Islet precursor cell (in vitro differentiated cells): ENCODE data around the gene CERK.
"Not testable (repeated sequence)": the region's sequence is repeated elsewhere in the genome, so short reads cannot be mapped to it uniquely, and the experiment has no call there.

ENCODE experiments used
- DNase-seq: peaks from one replicate; pipeline ENCODE4 v3.0.0-alpha.2; 2018

The CERK gene, protein sequence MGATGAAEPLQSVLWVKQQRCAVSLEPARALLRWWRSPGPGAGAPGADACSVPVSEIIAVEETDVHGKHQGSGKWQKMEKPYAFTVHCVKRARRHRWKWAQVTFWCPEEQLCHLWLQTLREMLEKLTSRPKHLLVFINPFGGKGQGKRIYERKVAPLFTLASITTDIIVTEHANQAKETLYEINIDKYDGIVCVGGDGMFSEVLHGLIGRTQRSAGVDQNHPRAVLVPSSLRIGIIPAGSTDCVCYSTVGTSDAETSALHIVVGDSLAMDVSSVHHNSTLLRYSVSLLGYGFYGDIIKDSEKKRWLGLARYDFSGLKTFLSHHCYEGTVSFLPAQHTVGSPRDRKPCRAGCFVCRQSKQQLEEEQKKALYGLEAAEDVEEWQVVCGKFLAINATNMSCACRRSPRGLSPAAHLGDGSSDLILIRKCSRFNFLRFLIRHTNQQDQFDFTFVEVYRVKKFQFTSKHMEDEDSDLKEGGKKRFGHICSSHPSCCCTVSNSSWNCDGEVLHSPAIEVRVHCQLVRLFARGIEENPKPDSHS

DNA sequence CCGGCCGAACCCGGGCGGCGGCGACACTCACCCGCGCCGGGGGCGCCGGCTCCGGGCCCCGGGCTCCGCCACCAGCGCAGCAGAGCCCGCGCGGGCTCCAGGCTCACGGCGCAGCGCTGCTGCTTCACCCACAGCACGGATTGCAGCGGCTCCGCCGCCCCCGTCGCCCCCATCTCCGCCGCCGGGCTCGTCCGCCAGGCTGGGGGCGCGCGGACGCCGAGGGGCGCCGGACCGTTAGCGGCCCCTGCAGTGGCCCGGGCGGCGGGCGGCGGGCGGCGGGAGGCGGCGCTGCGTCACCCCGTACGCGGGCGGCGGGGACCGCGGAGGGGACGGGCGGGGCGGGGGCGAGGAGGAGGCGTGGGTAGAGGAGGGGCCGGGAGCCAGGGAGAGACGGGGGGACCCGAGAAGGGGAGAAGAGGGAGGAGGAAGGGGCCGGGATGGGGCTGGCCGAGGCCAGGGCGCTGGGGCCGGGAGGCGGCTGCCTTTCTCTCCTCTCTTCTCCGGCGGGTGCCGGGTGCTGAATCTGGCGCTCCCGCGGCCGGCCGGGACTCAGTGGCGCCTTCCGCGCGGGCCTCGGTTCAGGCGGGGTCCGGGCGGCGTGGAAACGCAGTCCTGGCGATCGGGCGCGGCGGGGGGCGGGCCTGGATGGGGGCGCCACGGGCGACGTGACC lies at the start of gene CERK:
TSS of gene CERK (minus strand) at position 277 of the 671 bp plus-strand sequence. CDS start at position 173, 104 bp downstream.
- DNase-seq: peak; percentile 85

DNA sequence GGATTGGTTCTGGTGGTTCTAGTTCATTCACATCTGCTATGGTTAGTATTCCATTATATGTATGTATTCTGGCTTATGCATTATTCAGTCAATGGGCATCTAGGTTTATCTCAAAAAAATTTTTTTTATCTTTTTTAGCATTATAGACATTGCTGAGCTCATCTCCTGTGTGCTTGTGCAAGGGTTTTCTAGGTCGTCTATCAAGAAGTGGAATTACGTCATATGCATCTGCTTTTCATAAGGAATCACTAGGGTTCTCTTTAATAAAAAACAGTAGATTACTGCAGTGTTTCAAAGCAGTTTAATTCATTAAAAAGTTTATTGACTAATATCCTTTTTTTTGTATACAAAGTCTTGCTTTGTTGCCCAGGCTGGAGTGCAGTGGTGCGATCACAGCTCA lies 45.7 kb upstream of the CERK start:
- DNase-seq: no peak

DNA sequence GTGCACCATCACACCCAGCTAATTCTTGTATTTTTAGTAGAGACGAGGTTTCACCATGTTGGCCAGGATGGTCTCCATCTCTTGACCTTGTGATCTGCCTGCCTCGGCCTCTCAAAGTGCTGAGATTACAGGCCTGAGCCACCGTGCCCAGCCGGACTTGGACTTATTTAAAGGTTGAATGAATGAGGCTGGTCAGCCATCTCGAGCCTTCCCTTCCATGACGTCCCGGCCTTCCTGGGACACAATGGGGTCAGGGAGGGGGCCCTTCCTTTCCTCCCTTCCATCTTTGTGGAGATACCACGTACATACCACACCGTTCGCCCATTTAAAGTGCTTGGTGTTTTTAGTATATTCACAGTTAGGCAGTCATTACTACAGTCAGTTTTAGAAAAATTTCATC lies 44.1 kb upstream of the CERK start:
- DNase-seq: not testable (repeated sequence)

DNA sequence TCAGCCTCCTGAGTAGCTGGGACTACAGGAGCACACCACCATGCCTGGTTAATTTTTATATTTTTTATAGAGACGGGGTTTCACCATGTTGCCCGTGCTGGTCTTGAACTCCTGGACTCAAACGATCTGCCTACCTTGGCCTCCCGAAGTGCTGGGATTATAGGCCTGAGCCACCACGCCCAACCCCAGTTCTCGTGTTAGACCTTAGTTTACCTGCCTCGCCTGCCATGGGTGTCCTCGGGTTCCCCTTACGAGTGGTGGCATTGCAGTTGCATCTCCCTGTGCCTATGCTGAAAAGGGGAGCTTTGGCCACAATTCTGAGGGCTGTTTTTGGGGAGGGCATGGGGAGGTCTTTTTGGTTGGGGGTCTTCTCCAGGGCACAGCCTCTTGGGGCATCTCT lies 43.2 kb upstream of the CERK start:
- no peak for DNase-seq

DNA sequence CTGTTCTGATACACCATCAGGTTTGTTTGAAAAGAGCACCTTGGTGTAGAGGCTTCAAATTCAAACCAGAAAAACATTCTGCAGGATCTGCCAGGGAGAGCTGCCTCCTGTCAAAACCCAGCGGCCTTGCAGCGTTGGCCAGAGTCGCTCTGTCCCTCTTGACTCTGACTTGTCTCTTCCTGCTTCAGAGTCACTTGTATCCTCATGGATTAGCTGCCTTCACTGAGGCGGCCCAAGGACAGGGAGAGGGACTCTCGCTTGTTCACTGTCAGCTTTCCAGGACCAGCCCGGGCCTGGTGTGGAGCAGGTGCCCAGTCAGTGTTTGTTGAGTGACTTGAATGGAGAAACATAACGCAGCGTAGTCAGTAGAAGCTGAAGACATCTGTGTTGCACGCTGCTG lies 42.4 kb upstream of the CERK start:
- DNase-seq: no peak

DNA sequence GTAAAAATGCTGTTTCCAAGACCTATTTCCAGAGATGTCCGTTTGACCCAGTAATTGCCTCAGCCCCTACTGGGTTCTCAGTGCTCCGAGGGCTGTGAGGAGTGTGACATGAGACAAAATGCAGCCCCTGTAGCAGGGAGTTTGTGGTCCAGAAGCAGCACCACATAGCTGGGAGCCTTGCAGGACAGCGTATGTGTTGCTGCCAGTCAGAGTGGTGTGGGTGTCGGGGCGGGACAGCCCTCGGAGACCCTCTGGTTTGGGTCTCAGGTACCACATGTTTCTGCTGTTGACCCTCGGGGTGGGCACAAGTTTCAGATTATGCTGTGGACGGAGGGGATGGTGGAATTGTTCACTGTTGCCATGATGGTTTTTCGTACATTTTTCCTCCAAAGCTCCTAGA lies 41.6 kb upstream of the CERK start:
- no peak for DNase-seq

DNA sequence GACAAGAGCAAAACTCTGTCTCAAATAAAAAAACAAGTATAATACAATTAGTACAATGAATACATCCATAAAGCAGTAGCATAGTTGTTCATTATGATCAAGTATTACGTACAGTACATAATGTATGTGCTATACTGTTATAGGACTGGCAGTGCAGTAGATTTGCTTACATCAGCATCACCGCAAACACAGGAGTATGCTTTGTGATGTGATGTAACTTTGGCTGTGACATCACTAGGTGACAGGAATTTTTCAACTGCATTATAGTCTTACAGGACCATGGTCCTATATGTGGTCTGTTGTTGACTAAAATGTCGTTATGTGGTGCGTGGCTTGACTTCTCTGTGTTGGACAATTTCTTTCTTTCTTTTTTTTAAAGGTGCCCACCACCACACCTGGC lies 41.0 kb upstream of the CERK start:
- no peak for DNase-seq

DNA sequence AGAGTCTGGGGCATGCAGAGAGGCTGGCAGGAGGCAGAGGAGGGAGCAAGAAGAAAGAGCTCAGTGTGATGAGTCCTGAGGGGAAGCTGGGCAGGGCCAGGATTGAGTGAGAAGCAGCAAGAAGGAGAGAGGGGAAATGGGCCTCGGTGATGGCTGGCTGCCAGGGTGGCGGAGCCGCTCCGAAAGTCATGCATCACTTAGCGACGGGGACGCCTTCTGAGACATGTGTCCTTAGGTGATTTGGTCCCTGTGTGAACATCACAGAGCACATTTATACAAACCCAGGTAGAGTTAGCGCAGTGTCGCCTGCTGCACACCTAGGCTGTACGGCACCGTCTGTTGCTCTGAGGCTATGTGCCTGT lies 39.5 kb upstream of the CERK start:
- DNase-seq: no peak

DNA sequence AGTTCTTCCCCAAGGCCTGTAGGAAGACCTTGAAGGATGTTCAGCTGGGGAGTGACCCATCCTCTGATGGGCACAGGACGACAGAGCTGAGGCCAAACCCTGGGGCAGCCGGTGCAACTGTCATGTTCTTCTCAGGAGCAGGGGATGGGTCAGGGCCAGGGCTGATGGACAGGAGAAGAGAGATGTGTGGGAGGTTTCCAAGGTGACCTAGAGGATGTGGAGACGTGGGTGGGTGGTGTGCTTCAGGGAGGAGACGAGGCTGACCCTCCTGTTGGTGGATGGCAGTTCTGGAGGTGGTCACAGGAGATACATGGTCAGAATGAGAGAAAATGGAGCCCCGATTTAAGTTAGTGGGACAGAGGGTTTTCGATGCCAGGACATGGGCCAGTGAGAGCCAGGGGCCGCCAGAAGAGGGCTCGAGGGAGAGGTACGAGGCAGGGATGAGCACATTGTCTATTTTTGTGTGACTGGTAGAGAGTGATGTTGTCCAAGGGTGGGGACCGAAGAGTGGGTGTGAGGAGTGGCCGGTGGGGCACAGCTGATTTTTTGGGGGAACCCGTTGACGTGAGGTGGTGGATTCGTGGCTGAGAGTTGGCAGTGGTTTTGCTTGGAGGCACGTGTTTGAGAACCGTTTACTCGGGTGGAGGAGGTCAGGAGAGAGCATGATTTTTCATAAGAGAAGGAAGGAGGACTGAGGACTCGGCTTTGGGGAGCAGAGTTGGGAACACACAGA lies 39.0 kb upstream of the CERK start:
- DNase-seq: no peak

DNA sequence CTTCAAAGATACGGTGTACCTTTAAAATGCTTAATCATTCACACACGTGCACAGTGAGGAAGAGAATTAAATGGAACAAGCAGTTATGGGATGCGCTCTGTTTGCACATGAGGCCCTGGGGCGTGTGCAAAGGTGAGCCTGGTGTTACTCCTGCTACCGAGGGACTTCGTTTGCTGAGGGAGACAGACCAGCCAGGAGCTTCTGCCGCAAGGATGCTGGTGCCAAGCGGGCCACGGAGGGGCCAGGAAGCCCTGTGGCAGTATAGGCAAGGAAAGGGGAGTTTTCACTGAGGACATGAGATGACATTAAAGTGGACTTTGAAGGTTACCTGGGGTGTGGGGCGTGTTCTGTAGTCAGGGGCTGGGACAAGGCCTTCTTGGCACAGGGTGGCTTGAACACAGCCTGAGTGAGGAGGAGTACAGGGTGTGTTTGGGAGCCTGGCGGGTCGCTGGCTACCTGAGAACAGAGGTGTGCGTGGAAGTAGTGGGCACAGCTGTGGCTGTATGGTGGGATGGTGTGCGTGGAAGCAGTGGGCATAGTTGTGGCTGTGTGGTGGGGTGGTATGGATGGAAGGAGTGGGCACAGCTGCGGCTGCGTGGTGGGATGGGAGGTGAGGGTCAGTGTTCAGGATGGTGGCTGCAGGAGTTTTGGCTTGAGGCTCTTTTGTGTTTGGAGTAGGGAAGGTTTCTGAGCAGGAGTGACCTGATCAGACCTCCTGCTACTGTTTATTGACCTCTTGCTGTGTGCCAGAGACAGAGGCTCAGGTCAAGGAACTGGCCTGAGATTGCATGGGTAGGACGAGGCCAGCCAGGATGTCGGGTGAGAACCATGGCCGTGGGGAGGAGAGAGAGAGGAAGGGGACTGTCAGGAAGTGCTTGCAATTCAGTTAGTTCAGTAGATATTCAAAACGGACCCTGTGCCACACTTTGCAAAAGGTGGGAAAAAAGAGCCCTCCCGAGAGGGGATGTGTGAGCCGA lies 38.1 kb upstream of the CERK start:
- peak; percentile 42 for DNase-seq

DNA sequence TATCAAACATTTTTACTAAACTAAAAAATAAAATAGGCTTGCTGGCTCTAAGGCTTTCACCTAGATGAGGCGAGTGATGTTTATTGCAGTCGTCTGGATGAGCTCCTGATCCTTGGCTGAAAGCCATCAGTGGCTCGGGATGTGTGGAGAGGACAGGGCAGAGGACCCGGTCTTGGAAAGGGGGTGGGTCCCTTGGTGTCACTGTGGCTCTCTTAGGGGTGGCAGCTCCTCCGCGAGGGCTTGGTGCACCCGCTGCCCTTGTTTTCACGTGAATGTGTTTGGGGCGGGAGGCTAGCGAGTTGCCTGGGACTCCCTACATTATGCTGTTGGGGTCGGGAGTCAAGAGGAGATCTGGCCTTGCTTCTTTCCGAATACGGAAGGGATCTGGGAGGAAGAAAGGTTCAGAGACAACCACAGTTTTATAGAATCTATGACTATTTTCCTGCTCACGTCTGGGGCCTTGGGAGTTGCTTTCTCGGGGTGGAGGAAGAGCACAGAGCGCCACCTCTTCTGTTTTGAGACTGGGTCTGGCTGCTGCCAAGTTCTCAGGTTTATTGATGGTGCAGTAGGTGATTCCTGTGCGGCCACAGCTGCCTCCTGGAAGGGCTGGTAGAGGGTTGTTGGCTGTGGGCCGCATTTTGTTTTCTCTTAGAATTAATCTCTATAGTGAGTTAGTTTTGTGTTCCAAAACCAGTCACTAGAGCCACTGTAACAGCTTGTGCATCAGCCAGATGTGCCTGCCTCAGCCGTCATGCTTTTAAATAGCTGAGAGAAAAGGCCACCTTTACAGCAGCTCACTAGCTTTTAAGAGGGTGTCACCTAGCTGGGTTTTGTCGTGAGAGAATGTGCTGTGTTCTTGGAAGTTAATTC lies 37.2 kb upstream of the CERK start:
- peak; percentile 40 for DNase-seq

DNA sequence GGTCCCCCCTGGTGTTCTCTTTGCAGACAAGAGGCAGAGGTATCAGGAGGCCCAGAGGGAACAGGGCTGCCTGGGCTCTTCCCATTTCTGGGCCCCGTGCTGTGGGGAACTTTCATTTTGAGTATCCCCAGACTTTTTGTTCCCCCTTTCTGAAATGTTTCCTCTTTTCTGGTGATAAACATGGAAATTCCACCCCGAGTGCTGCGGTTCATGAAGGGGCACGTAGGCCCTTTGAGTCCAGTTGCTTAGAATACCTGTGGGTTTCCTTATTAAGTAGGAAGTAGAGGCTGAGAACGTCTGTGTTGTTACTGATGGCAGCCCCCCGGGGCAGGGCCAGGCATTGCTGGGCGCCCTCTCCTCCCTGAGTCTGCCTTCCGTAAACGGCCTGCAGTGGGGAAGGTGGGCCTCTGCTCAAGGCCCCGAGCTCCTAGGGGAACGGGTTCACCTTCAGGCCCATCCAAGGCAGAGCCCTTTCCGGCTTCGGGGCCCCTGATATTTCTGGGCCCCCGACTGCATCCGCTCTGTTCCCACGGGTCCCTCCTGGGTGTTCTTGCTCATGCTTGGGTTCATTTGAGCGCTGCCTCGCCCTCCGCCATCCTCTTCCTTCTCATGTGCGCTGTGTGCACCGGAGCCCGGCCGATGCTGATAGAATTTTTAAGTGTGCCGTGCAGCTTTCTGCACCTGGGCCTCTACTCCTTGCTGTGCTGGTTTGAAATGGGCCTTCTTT lies 36.4 kb upstream of the CERK start:
- no peak for DNase-seq

DNA sequence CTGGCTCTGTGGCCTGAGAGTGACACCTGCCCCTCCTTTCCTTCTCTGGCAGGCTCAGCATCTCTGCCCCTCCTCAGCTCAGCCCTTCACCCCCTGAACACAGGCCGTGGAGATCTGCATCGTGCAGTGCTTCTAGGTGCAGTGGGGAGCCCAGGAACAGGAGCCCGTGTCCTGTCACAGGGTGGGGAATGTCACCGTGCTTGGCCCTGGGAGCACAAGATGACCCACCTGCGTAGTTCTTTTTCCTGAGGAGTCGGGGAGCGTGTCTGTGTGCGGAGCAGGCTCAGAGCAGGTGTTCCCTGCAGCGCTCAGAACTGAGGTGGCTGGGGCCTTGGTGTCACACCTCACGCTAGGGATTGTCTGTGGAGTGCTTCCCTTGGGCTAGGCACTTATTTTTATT lies 35.0 kb upstream of the CERK start:
- DNase-seq: peak; percentile 51

DNA sequence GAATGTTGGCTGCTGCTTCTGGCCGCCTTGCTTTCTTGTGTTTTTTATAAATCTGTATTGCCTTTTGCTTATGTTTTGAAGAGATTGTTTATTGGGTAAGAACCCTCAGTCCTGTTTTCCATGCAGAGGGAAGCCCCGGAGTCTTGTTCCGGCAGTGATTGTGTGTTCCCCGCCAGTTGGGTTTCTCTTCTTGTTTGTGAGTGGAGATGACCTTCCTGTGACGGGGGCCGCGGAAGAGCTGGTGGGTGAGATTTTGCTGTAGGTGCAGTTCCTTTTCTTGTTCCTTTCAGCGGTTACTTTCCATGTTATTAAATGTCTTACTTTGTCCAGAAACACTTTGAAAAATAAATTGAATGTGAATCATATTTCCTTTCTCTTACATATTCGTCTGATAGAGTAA lies 32.7 kb upstream of the CERK start:
- DNase-seq: no peak

DNA sequence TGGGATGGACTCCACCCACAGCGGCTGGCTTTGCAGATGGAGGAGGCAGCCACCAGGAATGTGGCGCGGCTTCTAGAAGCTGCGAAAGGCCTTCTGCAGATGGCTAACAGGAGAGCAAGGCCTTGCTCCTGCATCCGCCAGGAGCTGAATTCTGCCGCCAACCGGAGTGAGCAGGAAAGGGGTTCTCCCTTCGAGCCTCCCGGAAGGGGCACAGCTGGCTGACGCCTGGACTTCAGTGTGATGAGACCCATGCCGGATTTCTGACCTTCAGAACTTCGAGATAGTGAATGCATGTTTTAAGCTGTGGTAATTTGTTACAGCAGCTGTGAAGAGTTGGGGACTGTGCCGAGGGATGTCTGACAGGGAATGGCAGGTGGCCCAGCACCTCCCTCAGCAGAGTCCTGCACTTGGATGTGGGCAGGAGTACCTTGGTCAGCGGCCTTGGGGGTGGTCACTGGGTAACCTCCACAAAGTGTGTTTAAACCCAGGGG lies 32.1 kb upstream of the CERK start:
- no peak for DNase-seq

DNA sequence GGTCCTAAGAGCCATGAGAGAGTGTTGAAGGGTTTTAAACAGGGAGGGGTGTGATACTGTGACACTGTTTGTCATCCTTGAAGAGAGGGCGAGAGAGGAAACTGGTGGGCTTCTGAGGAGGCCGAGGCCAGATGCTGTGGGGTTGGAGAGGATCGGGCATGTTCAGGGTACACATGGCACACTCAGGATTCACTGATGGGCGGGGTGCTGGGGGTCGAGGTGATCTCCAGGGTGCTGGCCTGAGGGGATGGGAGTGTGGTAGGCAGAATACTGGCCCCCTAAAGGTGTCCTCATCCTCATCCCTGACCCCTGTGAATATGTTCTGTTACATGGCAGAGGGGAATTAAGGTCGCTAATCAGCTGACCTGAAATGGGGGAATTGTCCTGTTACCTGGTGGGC lies 31.7 kb upstream of the CERK start:
- no peak for DNase-seq

DNA sequence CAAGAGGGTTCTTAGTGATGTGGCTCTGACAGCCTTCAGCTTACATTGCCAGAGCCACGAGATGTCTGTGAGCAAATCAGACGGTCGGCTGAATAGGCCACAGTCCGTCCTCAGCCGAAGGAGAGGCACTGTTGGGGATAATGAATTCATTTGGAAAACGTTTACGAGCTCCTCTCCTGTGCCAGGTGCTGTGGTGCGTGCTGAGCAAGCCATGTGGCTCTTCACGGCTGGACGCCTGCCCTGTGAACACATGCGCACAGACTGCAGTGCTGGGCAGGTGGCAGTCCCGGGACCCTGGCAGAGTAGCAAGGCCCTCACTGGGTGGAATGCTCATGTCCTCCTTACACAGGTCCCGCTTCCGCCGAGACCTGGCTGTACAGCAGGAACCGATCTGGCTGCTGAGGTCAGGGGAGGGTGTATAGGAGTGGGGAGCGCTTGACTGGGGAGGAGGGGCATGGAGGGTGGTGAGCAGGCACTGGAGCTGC lies 31.2 kb upstream of the CERK start:
- DNase-seq: peak; percentile 48

DNA sequence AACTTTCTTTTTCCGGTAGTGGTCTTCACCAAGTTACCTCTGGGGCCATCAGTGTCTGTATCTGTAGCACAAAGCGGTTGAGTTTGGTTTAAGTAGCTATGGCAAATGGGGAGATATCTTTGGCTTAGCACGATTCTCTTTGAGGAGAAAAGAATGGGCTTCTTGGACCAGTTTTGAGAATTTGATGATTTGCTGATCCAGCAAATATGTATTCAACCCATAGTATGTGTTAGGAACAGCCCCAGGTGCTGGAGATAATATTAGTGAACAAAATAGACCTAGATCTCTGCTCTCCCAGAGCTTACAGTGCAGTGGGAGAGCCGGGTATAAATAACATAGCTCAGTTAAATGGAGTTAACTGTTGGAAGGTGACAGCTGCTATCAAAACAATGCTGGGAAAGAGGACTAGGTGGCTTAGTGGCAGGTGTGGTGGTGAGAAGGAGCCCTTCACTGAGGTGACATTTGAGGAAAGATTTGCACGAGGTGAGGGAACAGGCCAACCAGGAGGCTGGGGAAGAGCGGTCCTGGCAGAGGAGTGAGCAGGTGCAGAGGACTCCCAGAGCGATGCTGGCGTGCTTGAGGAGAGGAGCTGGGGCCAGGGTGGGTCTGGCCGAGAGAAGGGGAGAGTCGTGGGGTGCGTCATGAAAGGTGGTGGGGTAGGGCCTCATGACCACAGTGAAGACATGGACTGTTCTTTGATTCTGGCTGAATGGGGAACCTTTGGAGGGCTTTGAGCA lies 29.4 kb upstream of the CERK start:
- no peak for DNase-seq

DNA sequence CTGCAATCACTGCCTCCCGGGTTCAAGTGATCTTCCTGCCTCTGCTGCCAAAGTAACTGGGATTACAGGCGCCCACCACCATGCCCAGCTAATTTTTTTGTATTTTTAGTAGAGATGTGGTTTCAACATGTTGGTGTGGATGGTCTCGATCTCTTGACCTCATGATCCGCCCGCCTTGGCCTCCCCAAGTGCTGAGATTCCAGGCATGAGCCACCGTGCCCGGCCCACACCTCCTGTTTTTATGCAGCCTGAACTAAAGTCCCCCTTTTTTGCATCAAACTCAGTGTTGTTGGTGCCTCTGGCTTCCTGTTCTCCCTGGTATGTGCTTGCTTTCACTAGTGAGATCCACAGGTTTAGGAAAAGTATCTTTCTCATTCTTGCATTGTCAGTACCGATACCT lies 28.6 kb upstream of the CERK start:
- DNase-seq: no peak
